ENCODE measurements around the gene FARP1. TPM values are rescaled to one million over a fixed set of nuclear protein-coding genes. Genes with fewer than 3 reads are reported as not detected.
A peak's percentile ranks its signal among the peaks of the same experiment; 100 is the strongest.

FARP1 gene
- total and polyA plus RNA-seq, 10 of the 15 experiments (the other 5 are each of a cell fraction or from before 2014, with no cell fraction given), result 0.17 to 6.9 (median 0.68) TPM

- H3K4me3 ChIP-seq, result no peak overlapping the region
- FAIRE-seq, result no peak
- H3K36me3 ChIP-seq (ENCODE audit: control insufficient read depth in 2 of 2, insufficient read depth in 2 of 2, low read length in 1 of 2), result no peaks in the 10 kb centered on the region
- DNase-seq (ENCODE audit: low read depth, low spot score), result peak; percentile 17
- H3K4me2 ChIP-seq (ENCODE audit: control insufficient read depth, insufficient read depth), result no peak overlapping the region
- CTCF ChIA-PET, result interaction anchor here (0.9 to 1.9 kb wide), 3 partner anchors 13 to 54 kb away, joined by 3 to 5 read pairs (median 4); no protein-coding TSS in a partner anchor
- no peak overlapping the region for H3K27ac ChIP-seq (ENCODE audit: control insufficient read depth, insufficient read depth)
- no peaks in the 10 kb centered on the region for H3K4me1 ChIP-seq (ENCODE audit: control insufficient read depth, insufficient read depth, low read length)
- intact Hi-C loops (cut with micrococcal nuclease; ENCODE audit: unreplicated experiment), result no loop called here
- no peaks in the 10 kb centered on the region for H3K79me2 ChIP-seq (ENCODE audit: control insufficient read depth, insufficient read depth, low read length)
- BruUV-seq (replicated peaks), result no TSS peak
- no peak overlapping the region for H3K9ac ChIP-seq (ENCODE audit: control insufficient read depth, insufficient read depth, low read length)
- RAD21 ChIA-PET (ENCODE audit: unreplicated experiment), result interaction anchor here (0.5 to 2.1 kb wide), 13 partner anchors 12 to 347 kb away, joined by 3 to 13 read pairs (median 3); no protein-coding TSS in a partner anchor
- H3K9me3 ChIP-seq (replicated peaks; ENCODE audit: control insufficient read depth, insufficient read depth, low read length), result no peaks in the 10 kb centered on the region; the same call in 2 of the 3 replicates
- 11% methylated on average over 6 of the region's 6 CpGs for WGBS (ENCODE audit: insufficient coverage, insufficient replicate concordance, low lambda C conversion rate, missing lambda C conversion rate)
- H4K20me1 ChIP-seq (ENCODE audit: control insufficient read depth, insufficient read depth), result no peaks in the 10 kb centered on the region
- SMC1A ChIA-PET (ENCODE audit: uncharacterized antibody, unreplicated experiment), result interaction anchor here (0.9 to 3.6 kb wide), 12 partner anchors 8 to 68 kb away, joined by 3 to 18 read pairs (median 5); no protein-coding TSS in a partner anchor
- in situ Hi-C loops (cut with MboI), result no loop called here
- peak; percentile 92 for ATAC-seq
- H2AFZ ChIP-seq (ENCODE audit: control insufficient read depth, low read depth, low read length), result no peak overlapping the region
- H3K27me3 ChIP-seq (replicated peaks in 1 of 2; ENCODE audit: control insufficient read depth in 2 of 2, insufficient read depth in 2 of 2, low read length in 1 of 2), result no peaks in the 10 kb centered on the region
- POLR2A ChIA-PET, result interaction anchor here (0.7 to 2.3 kb wide), 6 partner anchors 8 to 348 kb away, joined by 3 to 9 read pairs (median 4); no protein-coding TSS in a partner anchor
- TF ChIP-seq, protein P1, sequence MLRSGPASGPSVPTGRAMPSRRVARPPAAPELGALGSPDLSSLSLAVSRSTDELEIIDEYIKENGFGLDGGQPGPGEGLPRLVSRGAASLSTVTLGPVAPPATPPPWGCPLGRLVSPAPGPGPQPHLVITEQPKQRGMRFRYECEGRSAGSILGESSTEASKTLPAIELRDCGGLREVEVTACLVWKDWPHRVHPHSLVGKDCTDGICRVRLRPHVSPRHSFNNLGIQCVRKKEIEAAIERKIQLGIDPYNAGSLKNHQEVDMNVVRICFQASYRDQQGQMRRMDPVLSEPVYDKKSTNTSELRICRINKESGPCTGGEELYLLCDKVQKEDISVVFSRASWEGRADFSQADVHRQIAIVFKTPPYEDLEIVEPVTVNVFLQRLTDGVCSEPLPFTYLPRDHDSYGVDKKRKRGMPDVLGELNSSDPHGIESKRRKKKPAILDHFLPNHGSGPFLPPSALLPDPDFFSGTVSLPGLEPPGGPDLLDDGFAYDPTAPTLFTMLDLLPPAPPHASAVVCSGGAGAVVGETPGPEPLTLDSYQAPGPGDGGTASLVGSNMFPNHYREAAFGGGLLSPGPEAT (IDR thresholded peaks at IDR 0.05; ENCODE audit: low read depth), result 0 out of 2 replicates have a peak, but pooled peaks have one; percentile 15
- TF ChIP-seq, protein P2, sequence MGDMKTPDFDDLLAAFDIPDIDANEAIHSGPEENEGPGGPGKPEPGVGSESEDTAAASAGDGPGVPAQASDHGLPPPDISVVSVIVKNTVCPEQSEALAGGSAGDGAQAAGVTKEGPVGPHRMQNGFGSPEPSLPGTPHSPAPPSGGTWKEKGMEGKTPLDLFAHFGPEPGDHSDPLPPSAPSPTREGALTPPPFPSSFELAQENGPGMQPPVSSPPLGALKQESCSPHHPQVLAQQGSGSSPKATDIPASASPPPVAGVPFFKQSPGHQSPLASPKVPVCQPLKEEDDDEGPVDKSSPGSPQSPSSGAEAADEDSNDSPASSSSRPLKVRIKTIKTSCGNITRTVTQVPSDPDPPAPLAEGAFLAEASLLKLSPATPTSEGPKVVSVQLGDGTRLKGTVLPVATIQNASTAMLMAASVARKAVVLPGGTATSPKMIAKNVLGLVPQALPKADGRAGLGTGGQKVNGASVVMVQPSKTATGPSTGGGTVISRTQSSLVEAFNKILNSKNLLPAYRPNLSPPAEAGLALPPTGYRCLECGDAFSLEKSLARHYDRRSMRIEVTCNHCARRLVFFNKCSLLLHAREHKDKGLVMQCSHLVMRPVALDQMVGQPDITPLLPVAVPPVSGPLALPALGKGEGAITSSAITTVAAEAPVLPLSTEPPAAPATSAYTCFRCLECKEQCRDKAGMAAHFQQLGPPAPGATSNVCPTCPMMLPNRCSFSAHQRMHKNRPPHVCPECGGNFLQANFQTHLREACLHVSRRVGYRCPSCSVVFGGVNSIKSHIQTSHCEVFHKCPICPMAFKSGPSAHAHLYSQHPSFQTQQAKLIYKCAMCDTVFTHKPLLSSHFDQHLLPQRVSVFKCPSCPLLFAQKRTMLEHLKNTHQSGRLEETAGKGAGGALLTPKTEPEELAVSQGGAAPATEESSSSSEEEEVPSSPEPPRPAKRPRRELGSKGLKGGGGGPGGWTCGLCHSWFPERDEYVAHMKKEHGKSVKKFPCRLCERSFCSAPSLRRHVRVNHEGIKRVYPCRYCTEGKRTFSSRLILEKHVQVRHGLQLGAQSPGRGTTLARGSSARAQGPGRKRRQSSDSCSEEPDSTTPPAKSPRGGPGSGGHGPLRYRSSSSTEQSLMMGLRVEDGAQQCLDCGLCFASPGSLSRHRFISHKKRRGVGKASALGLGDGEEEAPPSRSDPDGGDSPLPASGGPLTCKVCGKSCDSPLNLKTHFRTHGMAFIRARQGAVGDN (IDR thresholded peaks at IDR 0.05), result peak; percentile 89
- TF ChIP-seq ZSCAN29 (IDR thresholded peaks at IDR 0.05) (no peak), ATF2 (IDR thresholded peaks at IDR 0.05; ENCODE audit: low read length) (no peak), CEBPB (IDR thresholded peaks at IDR 0.05; ENCODE audit: borderline replicate concordance in 1 of 2, low read depth in 2 of 2, low read length in 2 of 2) (no peak), TBL1XR1 (IDR thresholded peaks at IDR 0.05; ENCODE audit: low read depth, low read length) (no peak), MEF2B (IDR thresholded peaks at IDR 0.05; ENCODE audit: partially characterized antibody, poor library complexity, severe bottlenecking) (peak; percentile 95), POLR2AphosphoS2 (IDR thresholded peaks at IDR 0.05; ENCODE audit: low read depth, low read length) (no peak), RBBP5 (conservative IDR thresholded peaks at IDR 0.05) (no peak), NFXL1 (IDR thresholded peaks at IDR 0.05; ENCODE audit: borderline replicate concordance) (no peak), CBFB (IDR thresholded peaks at IDR 0.05; ENCODE audit: low read depth) (no peak), IKZF1 (conservative IDR thresholded peaks at IDR 0.05) (peak; percentile 31; the same call in 1 of the 2 replicates), CHD4 (IDR thresholded peaks at IDR 0.05) (no peak), NR2C1 (IDR thresholded peaks at IDR 0.05) (peak; percentile 90), SMAD5 (IDR thresholded peaks at IDR 0.05; ENCODE audit: low read depth) (no peak), PML (IDR thresholded peaks at IDR 0.05; ENCODE audit: low read length) (no peak), CHD1 (IDR thresholded peaks at IDR 0.05; ENCODE audit: low read depth, low read length) (no peak), KLF5 (IDR thresholded peaks at IDR 0.05; ENCODE audit: partially characterized antibody) (no peak)
Measured at GRCh38 chr13:98201984-98202383, 59.1 kb downstream of the FARP1 start.
